Fibroblast of skin of abdomen (primary cell): Measurements from ENCODE around the gene FCGR3B.
"Not testable (repeated sequence)": the region's sequence is repeated elsewhere in the genome, so short reads cannot be mapped to it uniquely, and the experiment has no call there.

Experiments used
- DNase-seq: peaks from one replicate; pipeline ENCODE4 v3.0.0-alpha.2; 2013

FCGR3B gene

GRCh38 chr1:161605024-161605423 is 26.0 kb downstream of the FCGR3B start:
- not testable (repeated sequence) for DNase-seq

GRCh38 chr1:161597077-161597476 is 33.9 kb downstream of the FCGR3B start:
- DNase-seq: not testable (repeated sequence)

- not testable (repeated sequence) for DNase-seq
Measured at GRCh38 chr1:161595583-161595982, 35.4 kb downstream of the FCGR3B start.

- not testable (repeated sequence) for DNase-seq
Measured at GRCh38 chr1:161595173-161595572, 35.8 kb downstream of the FCGR3B start.

GRCh38 chr1:161594269-161594984 is 36.5 kb downstream of the FCGR3B start:
- DNase-seq: not testable (repeated sequence)

GRCh38 chr1:161593092-161593755 is 37.8 kb downstream of the FCGR3B start:
- not testable (repeated sequence) for DNase-seq

GRCh38 chr1:161592586-161592985 is 38.4 kb downstream of the FCGR3B start:
- not testable (repeated sequence) for DNase-seq

- not testable (repeated sequence) for DNase-seq
Measured at GRCh38 chr1:161589920-161590319, 41.1 kb downstream of the FCGR3B start.

GRCh38 chr1:161589365-161589764 is 41.6 kb downstream of the FCGR3B start:
- DNase-seq: not testable (repeated sequence)

GRCh38 chr1:161588596-161588995 is 42.4 kb downstream of the FCGR3B start:
- DNase-seq: not testable (repeated sequence)

GRCh38 chr1:161582882-161583281 is 48.1 kb downstream of the FCGR3B start:
- DNase-seq: not testable (repeated sequence)

GRCh38 chr1:161580879-161581537 is 50.0 kb downstream of the FCGR3B start:
- not testable (repeated sequence) for DNase-seq

GRCh38 chr1:161579856-161580507 is 51.0 kb downstream of the FCGR3B start:
- DNase-seq: not testable (repeated sequence)

GRCh38 chr1:161576676-161577075 is 54.3 kb downstream of the FCGR3B start:
- not testable (repeated sequence) for DNase-seq
